ENCODE data around the gene CAMTA1. TPM values are rescaled to one million over a fixed set of nuclear protein-coding genes. Genes with fewer than 3 reads are reported as not detected.

Gene CAMTA1
- total RNA-seq, 1 donor from 2014 or later: 109 TPM

DNA sequence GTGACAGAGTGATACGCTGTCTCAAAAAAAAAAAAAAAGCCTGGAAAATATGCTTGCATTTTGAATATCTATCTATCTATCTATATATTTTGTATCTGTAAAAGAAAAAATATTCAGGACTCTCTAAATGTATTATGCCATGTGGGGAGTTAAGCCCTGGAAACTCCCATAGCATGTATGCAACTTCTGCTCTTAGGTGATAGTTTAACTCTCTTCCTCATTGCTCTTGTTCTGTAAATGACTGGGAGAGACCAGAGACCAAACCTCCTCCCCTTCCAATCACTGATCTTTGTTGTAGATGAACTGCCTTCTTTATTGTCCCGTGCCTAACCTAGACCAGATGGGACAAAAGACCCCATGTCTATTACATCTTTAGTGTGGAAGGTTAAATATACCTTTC is 37.6 kb upstream of the CAMTA1 start:
- no peak overlapping the region for H3K27ac Mint-ChIP-seq (ENCODE audit: unreplicated experiment)
- no peaks in the 10 kb centered on the region for H3K4me1 Mint-ChIP-seq
- H3K4me3 Mint-ChIP-seq: no peak overlapping the region
- H3K9me3 Mint-ChIP-seq: no peaks in the 10 kb centered on the region
- H3K36me3 Mint-ChIP-seq (ENCODE audit: low read depth): no peaks in the 10 kb centered on the region
- peaks cover 35% of the 10 kb centered on the region for H3K27me3 Mint-ChIP-seq (ENCODE audit: low read depth)
- DNase-seq (ENCODE audit: low read depth, low spot score): no peak
- TF ChIP-seq, protein P1, sequence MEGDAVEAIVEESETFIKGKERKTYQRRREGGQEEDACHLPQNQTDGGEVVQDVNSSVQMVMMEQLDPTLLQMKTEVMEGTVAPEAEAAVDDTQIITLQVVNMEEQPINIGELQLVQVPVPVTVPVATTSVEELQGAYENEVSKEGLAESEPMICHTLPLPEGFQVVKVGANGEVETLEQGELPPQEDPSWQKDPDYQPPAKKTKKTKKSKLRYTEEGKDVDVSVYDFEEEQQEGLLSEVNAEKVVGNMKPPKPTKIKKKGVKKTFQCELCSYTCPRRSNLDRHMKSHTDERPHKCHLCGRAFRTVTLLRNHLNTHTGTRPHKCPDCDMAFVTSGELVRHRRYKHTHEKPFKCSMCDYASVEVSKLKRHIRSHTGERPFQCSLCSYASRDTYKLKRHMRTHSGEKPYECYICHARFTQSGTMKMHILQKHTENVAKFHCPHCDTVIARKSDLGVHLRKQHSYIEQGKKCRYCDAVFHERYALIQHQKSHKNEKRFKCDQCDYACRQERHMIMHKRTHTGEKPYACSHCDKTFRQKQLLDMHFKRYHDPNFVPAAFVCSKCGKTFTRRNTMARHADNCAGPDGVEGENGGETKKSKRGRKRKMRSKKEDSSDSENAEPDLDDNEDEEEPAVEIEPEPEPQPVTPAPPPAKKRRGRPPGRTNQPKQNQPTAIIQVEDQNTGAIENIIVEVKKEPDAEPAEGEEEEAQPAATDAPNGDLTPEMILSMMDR (conservative IDR thresholded peaks at IDR 0.05): no peak

DNA sequence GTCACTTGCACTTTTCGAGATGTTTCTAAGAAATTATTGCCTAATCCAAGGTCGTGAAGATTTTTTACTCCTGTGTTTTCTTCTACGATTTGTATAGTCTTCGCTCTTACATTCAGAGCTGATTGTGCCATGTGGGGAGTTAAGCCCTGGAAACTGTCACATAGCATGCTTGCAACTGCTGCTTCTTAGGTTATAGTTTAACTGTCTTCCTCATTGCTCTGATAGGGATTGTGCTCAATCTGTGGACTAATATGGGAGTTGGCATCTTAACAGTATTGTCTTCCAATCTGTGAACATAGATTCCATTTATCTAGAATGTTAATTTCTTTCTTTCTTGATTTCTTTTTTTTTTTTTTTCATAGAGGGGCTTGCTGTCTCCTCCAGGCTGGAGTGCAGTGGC is 34.8 kb upstream of the CAMTA1 start:
- Mint-ChIP-seq H3K27me3 (ENCODE audit: low read depth) (peaks cover 41% of the 10 kb centered on the region), H3K27ac (ENCODE audit: unreplicated experiment) (no peak overlapping the region), H3K4me3 (no peak overlapping the region), H3K4me1 (no peaks in the 10 kb centered on the region), H3K36me3 (ENCODE audit: low read depth) (no peaks in the 10 kb centered on the region), H3K9me3 (no peaks in the 10 kb centered on the region)
- no peak for DNase-seq (ENCODE audit: low read depth, low spot score)
- TF ChIP-seq, protein P1 (conservative IDR thresholded peaks at IDR 0.05): no peak

DNA sequence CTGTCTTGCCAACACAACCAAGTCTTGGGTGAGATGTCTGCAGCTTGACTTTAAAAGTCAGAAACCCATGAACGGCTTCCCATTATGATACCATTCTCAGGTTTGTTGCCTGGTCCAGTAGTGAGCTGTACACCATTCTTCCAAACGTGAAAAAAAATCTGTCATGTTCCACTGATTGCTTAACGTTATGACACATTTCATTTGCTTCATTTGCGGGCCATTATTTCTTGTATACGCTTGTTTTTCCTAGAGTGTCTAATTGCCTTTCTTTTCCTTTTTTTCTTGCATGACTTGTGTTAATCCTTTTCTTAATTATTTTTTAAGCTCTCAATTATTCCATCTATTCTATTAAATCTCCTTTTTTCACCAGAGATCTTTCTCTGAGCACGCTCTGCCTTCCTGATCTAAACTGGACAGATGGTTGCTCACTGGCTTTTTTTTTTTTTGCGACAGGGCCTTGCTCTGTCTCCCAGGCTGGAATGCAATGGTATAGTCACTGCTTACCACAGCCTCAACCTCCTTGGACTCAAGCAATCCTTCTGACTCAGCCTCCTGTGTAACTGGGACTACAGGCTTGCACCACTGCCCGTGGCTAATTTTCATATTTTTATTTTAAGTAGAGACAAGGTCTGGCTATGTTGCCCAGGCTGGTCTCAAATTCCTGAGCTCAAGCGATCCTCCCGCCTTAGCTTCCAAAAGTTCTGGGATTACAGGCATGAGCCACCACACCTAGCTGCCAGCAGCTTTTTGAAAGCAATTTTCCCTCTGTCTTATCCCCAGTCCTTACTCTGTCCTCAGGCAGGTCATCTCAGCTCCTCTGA is 31.7 kb upstream of the CAMTA1 start:
- Mint-ChIP-seq H3K27me3 (ENCODE audit: low read depth) (peaks cover 32% of the 10 kb centered on the region), H3K4me3 (no peak overlapping the region), H3K4me1 (no peaks in the 10 kb centered on the region), H3K36me3 (ENCODE audit: low read depth) (no peaks in the 10 kb centered on the region), H3K27ac (ENCODE audit: unreplicated experiment) (no peak overlapping the region), H3K9me3 (no peaks in the 10 kb centered on the region)
- TF ChIP-seq, protein P1 (conservative IDR thresholded peaks at IDR 0.05): no peak
- DNase-seq (ENCODE audit: low read depth, low spot score): no peak

DNA sequence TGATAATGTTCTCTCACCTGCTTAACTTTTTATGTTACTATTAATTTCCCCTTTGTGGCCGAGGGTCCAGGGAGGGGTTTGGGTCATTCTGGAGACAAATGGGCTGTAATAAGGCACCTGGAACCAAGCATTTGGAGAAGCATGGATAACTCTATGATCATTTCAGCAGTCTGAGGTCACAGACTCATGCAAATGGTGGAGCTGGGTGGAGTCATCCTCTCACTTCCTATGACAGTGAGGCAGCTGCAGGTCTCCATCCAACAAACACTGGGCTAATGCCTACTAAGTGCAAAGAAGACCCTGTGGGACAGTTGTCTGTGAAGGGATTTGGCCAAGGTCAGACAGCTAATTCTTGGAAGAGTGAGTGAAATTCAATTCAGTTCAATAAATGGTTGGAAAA is 28.8 kb upstream of the CAMTA1 start:
- no peak for DNase-seq (ENCODE audit: low read depth, low spot score)
- no peaks in the 10 kb centered on the region for H3K9me3 Mint-ChIP-seq
- H3K27me3 Mint-ChIP-seq (ENCODE audit: low read depth): peaks cover 17% of the 10 kb centered on the region
- no peaks in the 10 kb centered on the region for H3K4me1 Mint-ChIP-seq
- TF ChIP-seq, protein P1 (conservative IDR thresholded peaks at IDR 0.05): no peak
- H3K36me3 Mint-ChIP-seq (ENCODE audit: low read depth): no peaks in the 10 kb centered on the region
- H3K4me3 Mint-ChIP-seq: no peak overlapping the region
- H3K27ac Mint-ChIP-seq (ENCODE audit: unreplicated experiment): no peak overlapping the region

DNA sequence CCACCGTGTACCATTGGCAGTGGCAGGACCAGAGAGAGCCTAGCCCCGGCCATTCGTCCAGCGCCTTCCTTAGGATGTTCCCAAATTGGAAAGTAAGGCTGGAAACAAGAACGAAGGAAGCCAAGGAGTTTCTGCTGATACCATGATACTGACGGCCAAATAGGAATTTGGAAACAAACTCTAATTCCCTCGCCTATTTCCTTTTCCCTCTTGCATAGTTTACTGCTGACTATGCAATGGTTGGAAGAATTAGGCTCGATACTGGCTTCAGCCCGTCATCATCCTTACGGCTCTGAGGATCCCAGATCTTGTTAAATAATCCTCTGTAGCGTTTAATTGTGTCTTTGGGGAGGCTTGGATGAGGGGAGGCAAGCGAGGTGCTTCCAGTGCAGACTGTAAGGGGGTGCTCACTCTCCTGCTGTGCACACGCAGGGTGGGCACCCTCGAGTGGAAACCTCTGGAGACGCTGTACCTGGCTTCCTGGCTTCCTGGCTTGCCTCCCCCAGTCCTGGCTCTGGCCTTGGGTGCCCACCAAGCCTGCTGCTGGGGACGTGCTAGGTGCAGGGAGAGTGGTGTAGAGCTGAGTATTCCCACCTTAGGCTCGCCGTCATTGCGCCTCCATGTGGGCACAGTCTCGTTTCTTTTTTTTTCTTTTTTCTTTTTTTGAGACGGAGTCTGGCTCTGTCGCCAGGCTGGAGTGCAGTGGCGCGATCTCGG is 27.4 kb upstream of the CAMTA1 start:
- no peak overlapping the region for H3K27ac Mint-ChIP-seq (ENCODE audit: unreplicated experiment)
- no peak for DNase-seq (ENCODE audit: low read depth, low spot score)
- no peaks in the 10 kb centered on the region for H3K9me3 Mint-ChIP-seq

More for the DNA sequence above, 27.4 kb upstream of the CAMTA1 start:
- H3K4me1 Mint-ChIP-seq: no peaks in the 10 kb centered on the region
- no peak overlapping the region for H3K4me3 Mint-ChIP-seq
- no peaks in the 10 kb centered on the region for H3K36me3 Mint-ChIP-seq (ENCODE audit: low read depth)
- TF ChIP-seq, protein P1 (conservative IDR thresholded peaks at IDR 0.05): no peak
- H3K27me3 Mint-ChIP-seq (ENCODE audit: low read depth): peaks cover 15% of the 10 kb centered on the region

Measured in neural crest cell (in vitro differentiated cells).